ENCODE data around the gene LHX2. TPM values are rescaled to one million over a fixed set of nuclear protein-coding genes. Genes with fewer than 3 reads are reported as not detected.

The LHX2 gene
- total and polyA plus RNA-seq, 2 of the 4 experiments (the other 2 are of a cell fraction): not detected

DNA sequence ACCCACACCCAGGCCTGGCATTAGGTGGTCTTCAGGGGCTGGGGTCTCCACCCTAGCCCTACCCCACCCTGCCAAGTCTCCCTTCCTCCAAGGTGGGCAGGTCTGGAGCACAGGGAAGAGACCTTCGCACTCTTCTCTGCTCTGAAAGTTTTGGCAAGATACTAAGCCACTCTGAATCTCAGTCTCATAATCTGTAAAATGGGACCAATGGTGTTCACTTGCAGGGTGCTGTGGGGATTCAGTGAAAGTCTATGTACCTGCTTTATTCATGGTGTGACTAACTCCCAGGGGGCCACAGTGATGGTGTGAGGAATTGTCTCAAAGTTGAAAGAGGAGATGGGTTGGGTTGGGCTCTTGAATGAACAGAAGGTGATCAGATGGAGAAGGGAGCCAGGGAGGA, 25.0 kb downstream of the LHX2 start:
- in situ Hi-C loops (cut with MboI; ENCODE audit: low sequenced_read_pairs) (loop anchor here (10.0 kb wide), 1 partner anchor 492 kb away; no protein-coding TSS in a partner anchor), intact Hi-C loops (cut with micrococcal nuclease) (no loop called here), dilution Hi-C loops (cut with HindIII; ENCODE audit: low sequenced_read_pairs, unreplicated experiment) (no loop called here)
- no peak overlapping the region for H3K4ac ChIP-seq (ENCODE audit: low read depth, low read length)
- no peak overlapping the region for H3K23ac ChIP-seq (ENCODE audit: low read depth, low read length)
- no peaks in the 10 kb centered on the region for H3K9me1 ChIP-seq (ENCODE audit: insufficient read depth, low read length)
- H3K56ac ChIP-seq (ENCODE audit: extremely low read depth, insufficient read depth, low read length): no peak overlapping the region
- ATAC-seq (ENCODE audit: low read depth) (no peak), DNase-seq (no peak)
- no peak overlapping the region for H3K27ac ChIP-seq (ENCODE audit: insufficient read depth, low read length)
- no peak overlapping the region for H3K18ac ChIP-seq (ENCODE audit: low read depth, low read length)
- H2AFZ ChIP-seq (replicated peaks; ENCODE audit: low read length, poor library complexity): no peak overlapping the region
- no peak overlapping the region for H4K5ac ChIP-seq (ENCODE audit: low read depth, low read length)
- no peaks in the 10 kb centered on the region for H3K36me3 ChIP-seq (ENCODE audit: control insufficient read depth, insufficient read depth, low read length)
- H2AK5ac ChIP-seq (ENCODE audit: low read depth, low read length): no peak overlapping the region
- H3K9me3 ChIP-seq (ENCODE audit: control insufficient read depth, insufficient read depth, low read length): no peaks in the 10 kb centered on the region
- no peaks in the 10 kb centered on the region; the same call in 1 of the 2 replicates for H3K4me1 ChIP-seq (ENCODE audit: control insufficient read depth, insufficient read depth, low read length)
- no peak overlapping the region for H2BK120ac ChIP-seq (ENCODE audit: low read depth, low read length)
- H2BK5ac ChIP-seq (ENCODE audit: low read depth, low read length, poor library complexity, severe bottlenecking): no peak overlapping the region
- no peak for TF ChIP-seq FOS (IDR thresholded peaks at IDR 0.05; ENCODE audit: low read depth, low read length)
- TF ChIP-seq BHLHE40 (IDR thresholded peaks at IDR 0.05; ENCODE audit: low read depth, low read length): no peak
- TF ChIP-seq MXI1 (IDR thresholded peaks at IDR 0.05; ENCODE audit: borderline replicate concordance, low read depth, low read length): no peak
- no peak for TF ChIP-seq MAZ (IDR thresholded peaks at IDR 0.05; ENCODE audit: borderline replicate concordance, low read depth, low read length)
- no peak for TF ChIP-seq POLR2A (IDR thresholded peaks at IDR 0.05; ENCODE audit: low read depth, low read length)
- TF ChIP-seq, protein P1, sequence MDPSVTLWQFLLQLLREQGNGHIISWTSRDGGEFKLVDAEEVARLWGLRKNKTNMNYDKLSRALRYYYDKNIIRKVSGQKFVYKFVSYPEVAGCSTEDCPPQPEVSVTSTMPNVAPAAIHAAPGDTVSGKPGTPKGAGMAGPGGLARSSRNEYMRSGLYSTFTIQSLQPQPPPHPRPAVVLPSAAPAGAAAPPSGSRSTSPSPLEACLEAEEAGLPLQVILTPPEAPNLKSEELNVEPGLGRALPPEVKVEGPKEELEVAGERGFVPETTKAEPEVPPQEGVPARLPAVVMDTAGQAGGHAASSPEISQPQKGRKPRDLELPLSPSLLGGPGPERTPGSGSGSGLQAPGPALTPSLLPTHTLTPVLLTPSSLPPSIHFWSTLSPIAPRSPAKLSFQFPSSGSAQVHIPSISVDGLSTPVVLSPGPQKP (IDR thresholded peaks at IDR 0.05; ENCODE audit: borderline replicate concordance, low read depth, low read length): no peak
- TF ChIP-seq CHD1 (IDR thresholded peaks at IDR 0.05; ENCODE audit: low read depth, low read length): no peak
- TF ChIP-seq, protein P2, sequence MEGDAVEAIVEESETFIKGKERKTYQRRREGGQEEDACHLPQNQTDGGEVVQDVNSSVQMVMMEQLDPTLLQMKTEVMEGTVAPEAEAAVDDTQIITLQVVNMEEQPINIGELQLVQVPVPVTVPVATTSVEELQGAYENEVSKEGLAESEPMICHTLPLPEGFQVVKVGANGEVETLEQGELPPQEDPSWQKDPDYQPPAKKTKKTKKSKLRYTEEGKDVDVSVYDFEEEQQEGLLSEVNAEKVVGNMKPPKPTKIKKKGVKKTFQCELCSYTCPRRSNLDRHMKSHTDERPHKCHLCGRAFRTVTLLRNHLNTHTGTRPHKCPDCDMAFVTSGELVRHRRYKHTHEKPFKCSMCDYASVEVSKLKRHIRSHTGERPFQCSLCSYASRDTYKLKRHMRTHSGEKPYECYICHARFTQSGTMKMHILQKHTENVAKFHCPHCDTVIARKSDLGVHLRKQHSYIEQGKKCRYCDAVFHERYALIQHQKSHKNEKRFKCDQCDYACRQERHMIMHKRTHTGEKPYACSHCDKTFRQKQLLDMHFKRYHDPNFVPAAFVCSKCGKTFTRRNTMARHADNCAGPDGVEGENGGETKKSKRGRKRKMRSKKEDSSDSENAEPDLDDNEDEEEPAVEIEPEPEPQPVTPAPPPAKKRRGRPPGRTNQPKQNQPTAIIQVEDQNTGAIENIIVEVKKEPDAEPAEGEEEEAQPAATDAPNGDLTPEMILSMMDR (conservative IDR thresholded peaks at IDR 0.05; ENCODE audit: low read depth, low read length): no peak
- no peak for TF ChIP-seq MAFK (IDR thresholded peaks at IDR 0.05; ENCODE audit: low read depth, low read length)
- TF ChIP-seq RFX5 (IDR thresholded peaks at IDR 0.05; ENCODE audit: low read depth, low read length): no peak
- TF ChIP-seq, protein P3, sequence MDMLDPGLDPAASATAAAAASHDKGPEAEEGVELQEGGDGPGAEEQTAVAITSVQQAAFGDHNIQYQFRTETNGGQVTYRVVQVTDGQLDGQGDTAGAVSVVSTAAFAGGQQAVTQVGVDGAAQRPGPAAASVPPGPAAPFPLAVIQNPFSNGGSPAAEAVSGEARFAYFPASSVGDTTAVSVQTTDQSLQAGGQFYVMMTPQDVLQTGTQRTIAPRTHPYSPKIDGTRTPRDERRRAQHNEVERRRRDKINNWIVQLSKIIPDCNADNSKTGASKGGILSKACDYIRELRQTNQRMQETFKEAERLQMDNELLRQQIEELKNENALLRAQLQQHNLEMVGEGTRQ (IDR thresholded peaks at IDR 0.05; ENCODE audit: low read depth, low read length): no peak
- TF ChIP-seq RCOR1 (IDR thresholded peaks at IDR 0.05; ENCODE audit: insufficient replicate concordance, low read length): no peak
- TF ChIP-seq RAD21 (IDR thresholded peaks at IDR 0.05; ENCODE audit: low read length): no peak
- no peak for TF ChIP-seq SMC3 (IDR thresholded peaks at IDR 0.05; ENCODE audit: low read depth, low read length)
- TF ChIP-seq CEBPB (IDR thresholded peaks at IDR 0.05; ENCODE audit: low read depth, low read length): no peak
- no peak for TF ChIP-seq NFE2L2 (IDR thresholded peaks at IDR 0.05; ENCODE audit: low read depth, low read length)
- no peak overlapping the region for H2AK9ac ChIP-seq (replicated peaks; ENCODE audit: low read depth, low read length, poor library complexity)
- POLR2A ChIA-PET (ENCODE audit: unreplicated experiment): no interaction called here
- H3K79me1 ChIP-seq (ENCODE audit: low read depth in 1 of 2, low read length in 2 of 2): no peaks in the 10 kb centered on the region
- H2BK20ac ChIP-seq (ENCODE audit: low read depth, low read length): no peak overlapping the region
- no peaks in the 10 kb centered on the region for H4K20me1 ChIP-seq (ENCODE audit: insufficient read depth, low read length)
- no peak overlapping the region for H2BK15ac ChIP-seq (ENCODE audit: low read depth, low read length)
- H4K8ac ChIP-seq (ENCODE audit: low read depth in 2 of 2, low read length in 2 of 2): no peak overlapping the region
- BruUV-seq (replicated peaks): no TSS peak
- no peak overlapping the region for H3K14ac ChIP-seq (replicated peaks; ENCODE audit: low read depth, low read length)
- H3K27me3 ChIP-seq (ENCODE audit: control insufficient read depth, insufficient read depth, low read length): peaks cover 80% of the 10 kb centered on the region
- no CpG with 5 or more reads among the region's 1 CpG for WGBS, 2 experiments (ENCODE audit: extremely low coverage in 2 of 2, insufficient read length in 1 of 2)
- CTCF ChIA-PET: no interaction called here
- no peak overlapping the region for H4K91ac ChIP-seq (ENCODE audit: insufficient read depth, low read depth, low read length)
- no peak overlapping the region for H3K4me2 ChIP-seq (ENCODE audit: low read depth, low read length)
- no peak overlapping the region for H3K4me3 ChIP-seq (ENCODE audit: insufficient read depth, low read depth, low read length)
- H3K9ac ChIP-seq (ENCODE audit: low read depth, low read length): no peak overlapping the region
